Dendritic cell treated with granulocyte-macrophage colony-stimulating factor and Interleukin-4, amounts not matched to agents 40 ng/mL and 50 ng/mL, for 4 days (primary cell): ENCODE measurements around the gene FOXP1.
A peak's percentile ranks its signal among the peaks of the same experiment; 100 is the strongest.

Source experiments
- H3K27ac Mint-ChIP-seq: one replicate; pipeline ENCODE4 v1.8.0; 2022; ENCODE audit warnings: mild to moderate bottlenecking, mixed read lengths
- H3K27me3 Mint-ChIP-seq: one replicate; pipeline ENCODE4 v1.8.0; 2022; ENCODE audit warnings: mild to moderate bottlenecking, mixed read lengths
- H3K36me3 Mint-ChIP-seq: one replicate; pipeline ENCODE4 v1.8.0; 2022; ENCODE audit warnings: low read depth, mixed read lengths
- H3K4me1 Mint-ChIP-seq: one replicate; pipeline ENCODE4 v1.8.0; 2022; ENCODE audit warnings: low read depth, mixed read lengths
- H3K4me3 Mint-ChIP-seq: one replicate; pipeline ENCODE4 v1.8.0; 2022; ENCODE audit warnings: mild to moderate bottlenecking, moderate library complexity, mixed read lengths
- H3K9me3 Mint-ChIP-seq: one replicate; pipeline ENCODE4 v1.8.0; 2022; ENCODE audit warnings: mixed read lengths
- intact Hi-C: fragments of 100-400 bp; cut with micrococcal nuclease; formaldehyde crosslinking; loops from one replicate; pipeline ENCODE4 v1.15.0; 2022

FOXP1 gene

DNA sequence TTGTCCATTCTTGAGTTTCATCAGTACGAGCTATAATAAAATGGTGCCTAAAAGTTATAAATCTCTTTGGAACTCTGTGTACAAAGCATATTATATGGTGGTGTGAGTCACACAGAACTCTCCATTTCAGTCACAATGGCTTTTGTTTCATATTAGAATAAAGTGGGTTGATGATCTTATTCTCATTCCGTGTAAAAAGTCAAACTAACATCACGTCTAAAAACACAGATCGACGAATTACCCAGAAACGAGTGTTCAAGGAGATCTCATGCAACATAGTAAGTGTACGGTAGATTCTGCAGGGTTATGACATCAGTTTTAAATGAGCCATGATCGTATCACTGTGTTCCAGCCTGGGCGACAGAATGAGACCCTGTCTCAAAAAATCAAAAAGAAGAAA lies 122.4 kb downstream of the FOXP1 start:
- peaks cover 44% of the 10 kb centered on the region for H3K4me1 Mint-ChIP-seq
- intact Hi-C loops = no loop called here
- no peaks in the 10 kb centered on the region for H3K9me3 Mint-ChIP-seq
- H3K36me3 Mint-ChIP-seq = peaks cover 9% of the 10 kb centered on the region
- no peaks in the 10 kb centered on the region for H3K27me3 Mint-ChIP-seq
- no peak overlapping the region for H3K4me3 Mint-ChIP-seq
- H3K27ac Mint-ChIP-seq = no peak overlapping the region

- no peak overlapping the region for H3K27ac Mint-ChIP-seq
Observed at GRCh38 chr3:71458895-71459294, 124.6 kb downstream of the FOXP1 start.

DNA sequence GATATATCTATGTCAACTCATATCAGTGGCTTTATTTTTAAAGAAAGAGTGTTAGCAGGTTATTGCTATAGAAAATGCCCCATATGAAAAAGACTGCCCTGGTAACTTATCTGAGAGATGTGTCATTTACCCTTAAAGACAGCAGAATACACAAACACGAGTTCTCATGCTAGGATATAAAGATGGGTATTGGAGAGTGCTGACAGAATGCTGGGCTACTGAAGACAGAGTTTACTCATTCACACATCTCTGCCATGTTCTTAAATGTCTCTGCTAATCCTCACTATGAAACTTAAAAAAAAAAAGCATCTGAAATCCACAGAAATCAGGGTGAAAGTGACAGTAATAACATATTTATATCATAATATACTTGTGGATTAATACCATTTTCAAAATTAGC lies 126.7 kb downstream of the FOXP1 start:
- Mint-ChIP-seq H3K4me3 (no peak overlapping the region), H3K4me1 (peaks cover 53% of the 10 kb centered on the region), H3K36me3 (peaks cover 8% of the 10 kb centered on the region), H3K27me3 (no peaks in the 10 kb centered on the region), H3K27ac (no peak overlapping the region), H3K9me3 (no peaks in the 10 kb centered on the region)
- intact Hi-C loops = loop anchor here (5.0 kb wide), 1 partner anchor 90 kb away; no protein-coding TSS in a partner anchor

More at GRCh38 chr3:71458895-71459294, 124.6 kb downstream of the FOXP1 start:
- Mint-ChIP-seq H3K9me3 (no peaks in the 10 kb centered on the region), H3K27me3 (no peaks in the 10 kb centered on the region), H3K4me1 (peaks cover 43% of the 10 kb centered on the region), H3K4me3 (no peak overlapping the region), H3K36me3 (peaks cover 9% of the 10 kb centered on the region)
- intact Hi-C loops = loop anchor here (5.0 kb wide), 1 partner anchor 88 kb away; no protein-coding TSS in a partner anchor

DNA sequence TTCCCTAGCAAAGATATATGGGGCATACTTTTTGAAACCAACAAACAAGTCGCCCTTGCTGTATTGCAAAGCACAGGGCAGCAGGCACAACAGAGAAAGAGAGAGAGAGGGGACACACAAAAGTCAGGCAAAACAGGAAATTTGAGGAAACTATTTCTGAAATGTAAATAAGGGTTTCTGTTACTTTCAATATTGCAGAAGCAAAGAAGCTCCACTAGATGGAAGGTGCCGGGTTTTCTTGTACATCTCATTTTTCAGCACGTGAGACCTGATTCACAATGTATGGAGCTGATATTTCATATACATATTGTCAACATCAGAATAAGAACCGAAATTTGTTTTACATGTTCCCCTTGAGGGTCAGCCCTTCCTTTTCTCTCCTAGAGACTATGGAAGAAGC lies 127.4 kb downstream of the FOXP1 start:
- peak overlapping the region; percentile 62 for H3K4me3 Mint-ChIP-seq
- intact Hi-C loops = loop anchor here (5.0 kb wide), 1 partner anchor 91 kb away; no protein-coding TSS in a partner anchor

DNA sequence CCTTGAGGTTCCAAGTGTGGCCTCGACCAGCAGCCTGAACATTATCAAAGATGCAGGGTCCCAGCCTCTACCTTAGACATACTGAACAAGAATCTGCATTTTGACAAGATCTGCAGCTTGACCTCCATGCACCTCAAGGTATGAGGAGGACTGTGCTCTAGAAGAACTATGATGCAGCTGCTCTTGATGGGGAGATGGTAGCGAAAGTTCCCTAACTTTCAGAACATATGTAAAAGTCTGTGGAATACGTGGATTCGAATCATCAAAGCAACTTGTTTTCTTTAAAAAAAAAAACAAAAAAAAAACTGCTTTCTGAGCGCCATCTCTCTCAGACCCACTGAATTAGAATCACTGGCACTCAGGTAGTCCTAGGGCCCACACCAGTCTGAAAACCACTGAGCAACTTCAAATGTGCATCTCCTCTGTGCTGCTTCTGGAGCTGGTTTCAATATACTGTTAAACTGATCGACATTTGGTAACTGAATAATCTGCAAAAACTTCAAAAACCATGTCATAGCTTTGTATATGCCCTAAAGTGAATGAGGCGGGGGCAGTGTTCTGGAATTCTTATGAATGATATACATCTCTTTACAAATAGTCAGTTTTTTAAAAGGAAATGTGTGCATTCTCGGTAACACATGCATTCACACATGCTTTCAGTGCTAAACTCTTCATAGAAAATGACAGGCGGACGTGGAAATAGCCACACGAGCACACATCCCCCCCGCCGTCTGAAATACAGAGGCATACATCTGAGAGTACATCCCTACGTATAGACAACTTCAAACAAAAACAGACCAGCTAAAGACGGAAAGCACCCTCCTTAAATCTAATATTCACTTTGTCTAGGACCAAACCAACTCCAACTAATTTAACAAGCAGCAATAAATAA lies 128.8 kb downstream of the FOXP1 start:
- intact Hi-C loops = loop anchor here (5.0 kb wide), 1 partner anchor 93 kb away; no protein-coding TSS in a partner anchor
- H3K27ac Mint-ChIP-seq = peak overlapping the region; percentile 50
- no peaks in the 10 kb centered on the region for H3K27me3 Mint-ChIP-seq
- peaks cover 57% of the 10 kb centered on the region for H3K4me1 Mint-ChIP-seq
- H3K4me3 Mint-ChIP-seq = peak overlapping the region; percentile 60
- no peaks in the 10 kb centered on the region for H3K36me3 Mint-ChIP-seq
- no peaks in the 10 kb centered on the region for H3K9me3 Mint-ChIP-seq

More for the DNA sequence above, 127.4 kb downstream of the FOXP1 start:
- Mint-ChIP-seq H3K27me3 (no peaks in the 10 kb centered on the region), H3K9me3 (no peaks in the 10 kb centered on the region), H3K27ac (peak overlapping the region; percentile 74), H3K36me3 (peaks cover 2% of the 10 kb centered on the region), H3K4me1 (peaks cover 53% of the 10 kb centered on the region)

DNA sequence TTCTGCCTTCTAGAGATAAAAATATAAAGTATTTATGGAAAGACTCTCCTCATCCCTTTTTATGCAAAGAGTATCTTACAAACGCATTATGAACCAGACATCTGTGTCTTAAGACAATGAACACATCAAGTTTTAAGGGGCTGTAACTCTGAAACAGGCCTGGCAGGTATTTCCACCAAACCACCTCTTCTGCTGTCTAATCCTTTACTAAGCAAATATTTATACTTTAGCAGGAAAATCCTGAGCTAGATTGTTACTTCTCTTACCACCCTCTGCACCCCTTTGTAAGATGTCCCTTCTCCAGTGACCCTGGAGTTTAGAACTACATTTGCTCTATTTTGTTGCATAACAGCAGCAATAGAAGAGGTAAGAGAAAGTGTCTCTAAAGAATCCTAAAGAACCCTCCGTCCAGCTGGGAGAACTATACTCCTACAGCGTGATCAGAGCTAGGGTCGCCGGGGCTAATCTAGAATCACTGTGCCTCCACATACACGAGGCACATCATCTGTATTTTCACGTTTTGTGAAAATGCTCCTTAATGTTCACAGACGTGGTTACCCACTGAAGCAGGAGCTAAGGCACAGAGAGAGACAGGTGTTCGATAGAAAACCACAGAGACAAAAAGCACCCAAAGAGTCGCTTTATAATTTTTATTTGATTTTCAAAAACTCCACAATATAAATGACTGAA lies 129.6 kb downstream of the FOXP1 start:
- no peaks in the 10 kb centered on the region for H3K36me3 Mint-ChIP-seq
- intact Hi-C loops = no loop called here
- no peaks in the 10 kb centered on the region for H3K27me3 Mint-ChIP-seq
- H3K4me3 Mint-ChIP-seq = no peak overlapping the region
- no peaks in the 10 kb centered on the region for H3K9me3 Mint-ChIP-seq
- no peak overlapping the region for H3K27ac Mint-ChIP-seq
- H3K4me1 Mint-ChIP-seq = peaks cover 57% of the 10 kb centered on the region

- Mint-ChIP-seq H3K27me3 (no peaks in the 10 kb centered on the region), H3K27ac (no peak overlapping the region), H3K9me3 (no peaks in the 10 kb centered on the region), H3K4me3 (no peak overlapping the region), H3K36me3 (no peaks in the 10 kb centered on the region), H3K4me1 (peaks cover 57% of the 10 kb centered on the region)
- intact Hi-C loops = no loop called here
Observed at GRCh38 chr3:71453319-71453718, 130.2 kb downstream of the FOXP1 start.

- Mint-ChIP-seq H3K27ac (no peak overlapping the region), H3K27me3 (no peaks in the 10 kb centered on the region), H3K36me3 (no peaks in the 10 kb centered on the region), H3K4me3 (no peak overlapping the region), H3K4me1 (peaks cover 61% of the 10 kb centered on the region), H3K9me3 (no peaks in the 10 kb centered on the region)
- intact Hi-C loops = no loop called here
Observed at GRCh38 chr3:71451812-71452211, 131.7 kb downstream of the FOXP1 start.

DNA sequence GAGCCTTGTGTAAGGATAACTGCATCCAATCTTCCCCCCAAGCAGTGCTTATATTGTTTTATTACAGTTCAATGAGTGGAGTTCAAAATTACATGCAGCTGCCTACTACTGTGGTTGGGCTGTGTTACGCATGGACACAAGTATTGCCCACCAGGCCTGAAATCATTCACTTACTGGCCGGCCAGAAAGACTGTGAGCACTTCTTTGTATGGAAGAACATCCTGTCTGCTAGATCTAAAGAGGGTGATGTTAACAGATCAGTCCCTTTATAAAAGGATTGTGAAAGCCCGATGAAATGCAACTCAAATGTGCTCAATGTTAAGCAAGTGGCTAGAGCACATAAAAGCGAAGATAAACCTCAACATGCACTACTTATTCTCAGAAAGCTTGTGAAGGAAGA lies 132.5 kb downstream of the FOXP1 start:
- Mint-ChIP-seq H3K36me3 (no peaks in the 10 kb centered on the region), H3K4me1 (peaks cover 57% of the 10 kb centered on the region), H3K27ac (no peak overlapping the region), H3K4me3 (no peak overlapping the region), H3K9me3 (no peaks in the 10 kb centered on the region), H3K27me3 (no peaks in the 10 kb centered on the region)
- intact Hi-C loops = no loop called here

- Mint-ChIP-seq H3K9me3 (no peaks in the 10 kb centered on the region), H3K27ac (no peak overlapping the region), H3K4me1 (peaks cover 55% of the 10 kb centered on the region), H3K36me3 (no peaks in the 10 kb centered on the region), H3K4me3 (no peak overlapping the region), H3K27me3 (no peaks in the 10 kb centered on the region)
- intact Hi-C loops = no loop called here
Observed at GRCh38 chr3:71450162-71450561, 133.4 kb downstream of the FOXP1 start.

GRCh38 chr3:71447803-71448202 lies 135.7 kb downstream of the FOXP1 start:
- Mint-ChIP-seq H3K4me1 (peaks cover 66% of the 10 kb centered on the region), H3K27ac (peak overlapping the region; percentile 41), H3K36me3 (no peaks in the 10 kb centered on the region), H3K27me3 (no peaks in the 10 kb centered on the region), H3K9me3 (no peaks in the 10 kb centered on the region), H3K4me3 (no peak overlapping the region)
- intact Hi-C loops = loop anchor here (10.0 kb wide), 1 partner anchor 383 kb away; no protein-coding TSS in a partner anchor

DNA sequence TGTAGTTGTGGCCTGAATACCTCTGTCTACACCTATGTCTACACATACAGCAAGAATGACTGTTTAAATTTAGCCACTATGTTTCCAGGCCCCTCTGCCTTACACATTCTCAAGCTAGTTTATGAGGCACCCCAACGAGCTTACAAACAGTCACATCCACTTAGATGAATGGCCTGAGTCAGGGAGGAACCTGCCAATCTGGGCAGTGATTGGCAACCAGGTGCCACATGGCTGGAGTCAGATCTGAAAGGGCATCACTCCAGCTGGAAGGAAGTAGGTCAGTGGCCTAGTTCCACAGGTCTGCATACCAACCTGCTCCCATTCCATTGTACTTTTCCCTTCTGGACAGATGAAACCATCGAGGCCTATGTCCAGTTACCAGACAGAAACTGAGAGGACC lies 136.3 kb downstream of the FOXP1 start:
- H3K27me3 Mint-ChIP-seq = no peaks in the 10 kb centered on the region
- intact Hi-C loops = loop anchor here (10.0 kb wide), 1 partner anchor 382 kb away; no protein-coding TSS in a partner anchor
- H3K4me3 Mint-ChIP-seq = no peak overlapping the region
- no peaks in the 10 kb centered on the region for H3K36me3 Mint-ChIP-seq
- H3K27ac Mint-ChIP-seq = no peak overlapping the region
- H3K9me3 Mint-ChIP-seq = no peaks in the 10 kb centered on the region
- H3K4me1 Mint-ChIP-seq = peaks cover 66% of the 10 kb centered on the region

- Mint-ChIP-seq H3K27me3 (no peaks in the 10 kb centered on the region), H3K9me3 (no peaks in the 10 kb centered on the region), H3K4me1 (peaks cover 66% of the 10 kb centered on the region), H3K4me3 (no peak overlapping the region), H3K27ac (no peak overlapping the region), H3K36me3 (no peaks in the 10 kb centered on the region)
- intact Hi-C loops = loop anchor here (10.0 kb wide), 1 partner anchor 382 kb away; no protein-coding TSS in a partner anchor
Observed at GRCh38 chr3:71446734-71447133, 136.8 kb downstream of the FOXP1 start.

DNA sequence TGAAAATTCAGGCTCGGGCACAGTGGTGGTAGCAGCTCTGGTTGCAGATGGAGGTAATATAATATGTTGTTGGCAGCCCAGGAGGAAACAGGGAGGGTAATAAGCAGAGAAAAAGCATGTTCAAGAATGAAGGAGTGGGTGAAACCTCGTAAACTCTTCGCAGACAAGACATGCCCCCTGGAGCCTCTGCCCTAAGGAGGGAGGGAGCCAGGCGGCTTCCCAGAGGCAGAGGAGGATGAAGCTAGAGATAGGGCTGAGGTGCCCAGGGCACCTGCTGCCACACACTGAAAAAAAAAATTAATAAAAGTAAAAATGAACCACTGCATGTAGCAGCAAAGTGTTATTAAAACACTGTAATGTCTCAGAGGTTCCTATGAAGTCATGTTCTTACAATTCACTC lies 137.3 kb downstream of the FOXP1 start:
- Mint-ChIP-seq H3K4me1 (peaks cover 68% of the 10 kb centered on the region), H3K27me3 (no peaks in the 10 kb centered on the region), H3K4me3 (no peak overlapping the region), H3K36me3 (no peaks in the 10 kb centered on the region), H3K27ac (peak overlapping the region; percentile 98), H3K9me3 (no peaks in the 10 kb centered on the region)
- intact Hi-C loops = loop anchor here (10.0 kb wide), 1 partner anchor 381 kb away; no protein-coding TSS in a partner anchor
